ENCODE results near the gene MAGI3. TPM values are rescaled to one million over a fixed set of nuclear protein-coding genes. Genes with fewer than 3 reads are reported as not detected.

MAGI3 gene
- total RNA-seq, 1 donor, result 7.2 TPM

- Histone ChIP-seq H4K20me1 (ENCODE audit: insufficient read depth, low read length) (no peaks in the 10 kb centered on the region), H3K27ac (ENCODE audit: low read depth, low read length) (no peak overlapping the region), H3K27me3 (ENCODE audit: insufficient read depth, low read length) (no peaks in the 10 kb centered on the region), H2AFZ (ENCODE audit: low read length) (no peak overlapping the region), H3K36me3 (ENCODE audit: insufficient read depth, low read length) (no peaks in the 10 kb centered on the region), H3K4me1 (ENCODE audit: insufficient read depth, low read length) (peaks cover 12% of the 10 kb centered on the region), H3K4me2 (ENCODE audit: insufficient read depth, low read length) (no peak overlapping the region), H3K9me3 (ENCODE audit: low read depth, low read length) (peaks cover 6% of the 10 kb centered on the region), H3K79me2 (ENCODE audit: insufficient read depth, low read length) (peaks cover 2% of the 10 kb centered on the region), H3K4me3 (ENCODE audit: insufficient read depth, low read length) (no peak overlapping the region)
- TF ChIP-seq, protein P1, sequence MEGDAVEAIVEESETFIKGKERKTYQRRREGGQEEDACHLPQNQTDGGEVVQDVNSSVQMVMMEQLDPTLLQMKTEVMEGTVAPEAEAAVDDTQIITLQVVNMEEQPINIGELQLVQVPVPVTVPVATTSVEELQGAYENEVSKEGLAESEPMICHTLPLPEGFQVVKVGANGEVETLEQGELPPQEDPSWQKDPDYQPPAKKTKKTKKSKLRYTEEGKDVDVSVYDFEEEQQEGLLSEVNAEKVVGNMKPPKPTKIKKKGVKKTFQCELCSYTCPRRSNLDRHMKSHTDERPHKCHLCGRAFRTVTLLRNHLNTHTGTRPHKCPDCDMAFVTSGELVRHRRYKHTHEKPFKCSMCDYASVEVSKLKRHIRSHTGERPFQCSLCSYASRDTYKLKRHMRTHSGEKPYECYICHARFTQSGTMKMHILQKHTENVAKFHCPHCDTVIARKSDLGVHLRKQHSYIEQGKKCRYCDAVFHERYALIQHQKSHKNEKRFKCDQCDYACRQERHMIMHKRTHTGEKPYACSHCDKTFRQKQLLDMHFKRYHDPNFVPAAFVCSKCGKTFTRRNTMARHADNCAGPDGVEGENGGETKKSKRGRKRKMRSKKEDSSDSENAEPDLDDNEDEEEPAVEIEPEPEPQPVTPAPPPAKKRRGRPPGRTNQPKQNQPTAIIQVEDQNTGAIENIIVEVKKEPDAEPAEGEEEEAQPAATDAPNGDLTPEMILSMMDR (IDR thresholded peaks at IDR 0.05; ENCODE audit: extremely low read depth, low read depth, low read length), result no peak
- DNase-seq (ENCODE audit: insufficient read length, low spot score, missing footprints), result no peak
Observed at GRCh38 chr1:113515498-113515897, 125.2 kb downstream of the MAGI3 start.

GRCh38 chr1:113517346-113517745 lies 127.0 kb downstream of the MAGI3 start:
- DNase-seq (ENCODE audit: insufficient read length, low spot score, missing footprints), result peak; percentile 60
- Histone ChIP-seq H3K79me2 (ENCODE audit: insufficient read depth, low read length) (peaks cover 2% of the 10 kb centered on the region), H3K4me3 (ENCODE audit: insufficient read depth, low read length) (no peak overlapping the region), H3K4me2 (ENCODE audit: insufficient read depth, low read length) (no peak overlapping the region), H2AFZ (ENCODE audit: low read length) (no peak overlapping the region), H3K9me3 (ENCODE audit: low read depth, low read length) (no peaks in the 10 kb centered on the region), H3K36me3 (ENCODE audit: insufficient read depth, low read length) (no peaks in the 10 kb centered on the region), H3K4me1 (ENCODE audit: insufficient read depth, low read length) (peaks cover 12% of the 10 kb centered on the region), H4K20me1 (ENCODE audit: insufficient read depth, low read length) (no peaks in the 10 kb centered on the region), H3K27ac (ENCODE audit: low read depth, low read length) (no peak overlapping the region), H3K27me3 (ENCODE audit: insufficient read depth, low read length) (no peaks in the 10 kb centered on the region)
- TF ChIP-seq, protein P1 (IDR thresholded peaks at IDR 0.05; ENCODE audit: extremely low read depth, low read depth, low read length), result no peak

- Histone ChIP-seq H4K20me1 (ENCODE audit: insufficient read depth, low read length) (no peaks in the 10 kb centered on the region), H3K27me3 (ENCODE audit: insufficient read depth, low read length) (no peaks in the 10 kb centered on the region), H3K4me1 (ENCODE audit: insufficient read depth, low read length) (peaks cover 12% of the 10 kb centered on the region), H3K4me3 (ENCODE audit: insufficient read depth, low read length) (no peak overlapping the region), H2AFZ (ENCODE audit: low read length) (no peak overlapping the region), H3K4me2 (ENCODE audit: insufficient read depth, low read length) (no peak overlapping the region), H3K9me3 (ENCODE audit: low read depth, low read length) (no peaks in the 10 kb centered on the region), H3K27ac (ENCODE audit: low read depth, low read length) (no peak overlapping the region), H3K79me2 (ENCODE audit: insufficient read depth, low read length) (peaks cover 2% of the 10 kb centered on the region), H3K36me3 (ENCODE audit: insufficient read depth, low read length) (no peaks in the 10 kb centered on the region)
- TF ChIP-seq, protein P1 (IDR thresholded peaks at IDR 0.05; ENCODE audit: extremely low read depth, low read depth, low read length), result no peak
- no peak for DNase-seq (ENCODE audit: insufficient read length, low spot score, missing footprints)
Observed at GRCh38 chr1:113517983-113518382, 127.7 kb downstream of the MAGI3 start.

GRCh38 chr1:113519556-113519955 lies 129.2 kb downstream of the MAGI3 start:
- H3K27me3 ChIP-seq (ENCODE audit: insufficient read depth, low read length), result no peaks in the 10 kb centered on the region
- no peaks in the 10 kb centered on the region for H3K36me3 ChIP-seq (ENCODE audit: insufficient read depth, low read length)
- peak overlapping the region; percentile 3 for H3K27ac ChIP-seq (ENCODE audit: low read depth, low read length)
- H3K79me2 ChIP-seq (ENCODE audit: insufficient read depth, low read length), result peaks cover 2% of the 10 kb centered on the region
- no peak overlapping the region for H3K4me3 ChIP-seq (ENCODE audit: insufficient read depth, low read length)
- peaks cover 12% of the 10 kb centered on the region for H3K4me1 ChIP-seq (ENCODE audit: insufficient read depth, low read length)
- H3K9me3 ChIP-seq (ENCODE audit: low read depth, low read length), result no peaks in the 10 kb centered on the region
- H4K20me1 ChIP-seq (ENCODE audit: insufficient read depth, low read length), result no peaks in the 10 kb centered on the region
- TF ChIP-seq, protein P1 (IDR thresholded peaks at IDR 0.05; ENCODE audit: extremely low read depth, low read depth, low read length), result no peak
- peak overlapping the region; percentile 34 for H3K4me2 ChIP-seq (ENCODE audit: insufficient read depth, low read length)
- DNase-seq (ENCODE audit: insufficient read length, low spot score, missing footprints), result no peak
- H2AFZ ChIP-seq (ENCODE audit: low read length), result no peak overlapping the region

Data from osteoblast (primary cell).